Esophagus squamous epithelium (tissue), 4 donors: ENCODE data around the gene PHC3.

Experiments
- CTCF ChIP-seq, 6 experiments: fragments of 450-650 bp in 4 of 6; fragments of 200-600 bp in 2 of 6; sonication (generic) in 2 of 6; IDR thresholded peaks; one replicate each; pipeline ENCODE4 v1.5.1; 2016 to 2019; ENCODE audit warnings: antibody characterized with exemption in 6 of 6, mild to moderate bottlenecking in 4 of 6, moderate library complexity in 4 of 6
- POLR2A ChIP-seq, 4 donors: fragments of 450-650 bp; IDR thresholded peaks; one replicate each; pipeline ENCODE4 v1.6.1; 2017; ENCODE audit warnings: antibody characterized with exemption in 4 of 4, mild to moderate bottlenecking in 4 of 4, moderate library complexity in 3 of 4

GRCh38 chr3:170219850-170220249, 38.3 kb upstream of the PHC3 start:
- TF ChIP-seq CTCF (IDR thresholded peaks at IDR 0.05) (no peak), POLR2A (IDR thresholded peaks at IDR 0.05) (no peak)
